Erythroblast (primary cell): Measurements from ENCODE around the gene ZFP14.

ENCODE experiments used
- GATA1 ChIP-seq: IDR thresholded peaks from 2 replicates; pipeline ENCODE4 v1.6.1; 2011; ENCODE audit warnings: low read depth, mild to moderate bottlenecking, control low read depth, low read length, moderate library complexity
- POLR2A ChIP-seq: IDR thresholded peaks from 2 replicates; pipeline ENCODE4 v1.6.1; 2011; ENCODE audit warnings: mild to moderate bottlenecking, low read length

- TF ChIP-seq POLR2A (no peak), GATA1 (no peak)
These were observed 30.8 kb upstream of the ZFP14 start for GRCh38 chr19:36409841-36410240.
